Keratinocyte (primary cell): ENCODE data around the gene HSP90B1. TPM values are rescaled to one million over a fixed set of nuclear protein-coding genes. Genes with fewer than 3 reads are reported as not detected.

Experiments
- DNase-seq: peaks from one replicate; pipeline ENCODE4 v3.0.0-alpha.2; 2011; ENCODE audit warnings: low read depth, missing footprints, low spot score
- FAIRE-seq: peaks from 2 replicates; lab custom pipeline; 2011; peaks lifted over from hg19 to GRCh38; lab: Jason Lieb, UNC
- H2AFZ ChIP-seq: 2 replicates; pipeline ENCODE4 v1.6.0; 2012; ENCODE audit warnings: low read length, control low read depth, inconsistent platforms; ENCODE audit not compliant: control insufficient read depth
- H3K27ac ChIP-seq: 2 replicates; pipeline ENCODE4 v1.5.1; 2011; ENCODE audit warnings: low read length; ENCODE audit not compliant: control insufficient read depth, insufficient read depth
- H3K27me3 ChIP-seq: 3 replicates; pipeline ENCODE4 v1.6.0; 2011; ENCODE audit warnings: low read length; ENCODE audit not compliant: control insufficient read depth, insufficient read depth; ENCODE audit errors: extremely low read depth
- H3K36me3 ChIP-seq, 2 experiments: 2 replicates in 1 of 2; 3 replicates in 1 of 2; pipeline ENCODE4 v1.5.1; 2011; ENCODE audit warnings: low read length in 2 of 2, mild to moderate bottlenecking in 1 of 2; ENCODE audit not compliant: control insufficient read depth in 2 of 2, insufficient read depth in 2 of 2; ENCODE audit errors: extremely low read depth in 1 of 2
- H3K4me1 ChIP-seq: 3 replicates; pipeline ENCODE4 v1.5.1; 2011; ENCODE audit warnings: low read length; ENCODE audit not compliant: control insufficient read depth, insufficient read depth; ENCODE audit errors: extremely low read depth
- H3K4me2 ChIP-seq: 3 replicates; pipeline ENCODE4 v1.6.0; 2011; ENCODE audit warnings: low read depth, low read length; ENCODE audit not compliant: control insufficient read depth, insufficient read depth; ENCODE audit errors: extremely low read depth
- H3K4me3 ChIP-seq, 3 experiments: fragments of 200-600 bp in 1 of 3; sonication (generic) in 1 of 3; 2 replicates in 2 of 3; 3 replicates in 1 of 3; pipeline ENCODE4 v1.5.1; 2011 to 2016; ENCODE audit warnings: low read length in 3 of 3, mild to moderate bottlenecking in 3 of 3, control low read depth in 2 of 3, inconsistent platforms in 1 of 3, low read depth in 1 of 3, mixed read lengths in 1 of 3, mixed run types in 1 of 3, moderate library complexity in 1 of 3; ENCODE audit not compliant: control insufficient read depth in 2 of 3, insufficient read depth in 2 of 3; ENCODE audit errors: extremely low read depth in 1 of 3
- H3K79me2 ChIP-seq: 2 replicates; pipeline ENCODE4 v1.6.0; 2012; ENCODE audit warnings: low read length; ENCODE audit not compliant: control insufficient read depth, insufficient read depth
- H3K9ac ChIP-seq: 3 replicates; pipeline ENCODE4 v1.6.0; 2011; ENCODE audit warnings: low read length; ENCODE audit not compliant: control insufficient read depth, insufficient read depth; ENCODE audit errors: extremely low read depth
- H3K9me1 ChIP-seq: 3 replicates; pipeline ENCODE4 v1.6.0; 2011; ENCODE audit warnings: low read length; ENCODE audit not compliant: control insufficient read depth, insufficient read depth; ENCODE audit errors: extremely low read depth
- H3K9me3 ChIP-seq: 2 replicates; pipeline ENCODE4 v1.5.1; 2012; ENCODE audit warnings: low read depth, low read length; ENCODE audit not compliant: control insufficient read depth
- H4K20me1 ChIP-seq: 3 replicates; pipeline ENCODE4 v1.6.0; 2011; ENCODE audit warnings: low read length; ENCODE audit not compliant: control insufficient read depth, insufficient read depth; ENCODE audit errors: extremely low read depth
- EZH2 ChIP-seq: IDR thresholded peaks from one replicate; pipeline ENCODE4 v1.6.1; 2012; ENCODE audit warnings: inconsistent platforms, mild to moderate bottlenecking, low read length, moderate library complexity
- dilution Hi-C: fragments of 300-500 bp; cut with MboI; formaldehyde crosslinking; loops from one replicate; pipeline ENCODE4 v1.7.0; 2020; ENCODE audit warnings: low sequenced_read_pairs; ENCODE audit not compliant: extremely low pct_ligation_motif_present
- polyA plus RNA-seq, 5 experiments: library from polyadenylated mRNA; depleted of rRNA in 3 of 5; stranded (reverse) in 3 of 5; stranded (forward) in 1 of 5; unstranded in 1 of 5; fragments of >200 nt; gene quantifications; 1 replicate in 1 of 5; 2 replicates in 3 of 5; 3 replicates in 1 of 5; pipeline versions ENCODE4 v1.2.1 to v1.2.3, GENCODE V29; 2011 to 2012; ENCODE audit warnings: missing spikeins in 2 of 5, low read depth in 1 of 5, low replicate concordance in 1 of 5
- TF ChIP-seq, protein P1 (sequence below), 3 experiments: IDR thresholded peaks in 1 of 3; conservative IDR thresholded peaks in 1 of 3; optimal IDR thresholded peaks in 1 of 3; 2 replicates in 2 of 3; 3 replicates in 1 of 3; pipeline versions ENCODE3 to v1.5.1; 2011; ENCODE audit warnings: low read length in 3 of 3, mild to moderate bottlenecking in 3 of 3, moderate library complexity in 2 of 3, control low read depth in 1 of 3, inconsistent platforms in 1 of 3; ENCODE audit not compliant: insufficient read depth in 2 of 3; ENCODE audit errors: extremely low read depth in 1 of 3

HSP90B1 gene
- polyA plus RNA-seq, 1 donor (not counting 4 experiments of a cell fraction or from before 2014, with no cell fraction given): 954 TPM

DNA sequence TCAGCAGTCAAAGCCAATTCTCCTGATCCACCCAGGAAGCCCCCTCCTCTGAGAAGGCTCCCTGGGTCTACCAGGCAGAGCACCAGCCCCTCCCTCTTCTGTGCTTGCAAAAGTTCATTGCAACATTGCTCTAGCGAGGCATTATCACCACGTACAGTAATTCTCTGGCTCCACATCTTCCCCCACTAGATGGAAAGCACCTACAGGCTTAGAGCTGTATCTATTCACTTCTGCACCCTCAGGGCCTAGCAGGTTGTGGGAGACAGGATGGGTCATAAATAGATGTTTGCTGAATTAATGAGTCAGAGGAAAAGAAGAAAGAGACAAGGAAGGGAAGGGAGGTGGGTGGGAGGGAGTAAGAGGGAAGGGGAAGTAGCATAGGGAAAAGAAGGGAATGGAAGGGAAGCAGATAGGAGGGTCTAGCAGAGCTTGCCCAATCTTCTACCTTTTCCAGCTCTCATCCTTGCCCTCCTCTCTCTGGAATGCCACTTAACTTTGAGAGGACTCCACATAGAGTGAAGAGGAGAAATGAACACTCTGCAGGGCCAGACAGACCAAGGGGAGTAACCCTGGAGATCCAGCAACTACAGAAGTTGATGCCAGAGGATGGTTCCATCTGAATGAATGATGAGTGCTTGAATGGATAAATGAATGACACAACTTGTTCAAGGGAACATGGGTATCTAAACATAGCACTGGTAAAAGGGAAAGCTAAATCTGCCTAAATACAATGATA, 47.2 kb upstream of the HSP90B1 start:
- no peaks in the 10 kb centered on the region for H3K9me3 ChIP-seq
- no peak overlapping the region for H3K4me3 ChIP-seq
- no peak for DNase-seq
- peak; percentile 74 for FAIRE-seq
- peak overlapping the region; percentile 47 for H3K4me2 ChIP-seq
- dilution Hi-C loops: no loop called here
- H2AFZ ChIP-seq: no peak overlapping the region
- TF ChIP-seq, protein P1, sequence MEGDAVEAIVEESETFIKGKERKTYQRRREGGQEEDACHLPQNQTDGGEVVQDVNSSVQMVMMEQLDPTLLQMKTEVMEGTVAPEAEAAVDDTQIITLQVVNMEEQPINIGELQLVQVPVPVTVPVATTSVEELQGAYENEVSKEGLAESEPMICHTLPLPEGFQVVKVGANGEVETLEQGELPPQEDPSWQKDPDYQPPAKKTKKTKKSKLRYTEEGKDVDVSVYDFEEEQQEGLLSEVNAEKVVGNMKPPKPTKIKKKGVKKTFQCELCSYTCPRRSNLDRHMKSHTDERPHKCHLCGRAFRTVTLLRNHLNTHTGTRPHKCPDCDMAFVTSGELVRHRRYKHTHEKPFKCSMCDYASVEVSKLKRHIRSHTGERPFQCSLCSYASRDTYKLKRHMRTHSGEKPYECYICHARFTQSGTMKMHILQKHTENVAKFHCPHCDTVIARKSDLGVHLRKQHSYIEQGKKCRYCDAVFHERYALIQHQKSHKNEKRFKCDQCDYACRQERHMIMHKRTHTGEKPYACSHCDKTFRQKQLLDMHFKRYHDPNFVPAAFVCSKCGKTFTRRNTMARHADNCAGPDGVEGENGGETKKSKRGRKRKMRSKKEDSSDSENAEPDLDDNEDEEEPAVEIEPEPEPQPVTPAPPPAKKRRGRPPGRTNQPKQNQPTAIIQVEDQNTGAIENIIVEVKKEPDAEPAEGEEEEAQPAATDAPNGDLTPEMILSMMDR (optimal IDR thresholded peaks at IDR 0.05 in 1 of 3, IDR thresholded peaks at IDR 0.05 in 1 of 3, conservative IDR thresholded peaks at IDR 0.05 in 1 of 3; ENCODE audit: extremely low read depth in 1 of 3, insufficient read depth in 2 of 3, low read length in 3 of 3): peak in 1 of 3 experiments; percentile 9
- TF ChIP-seq EZH2: no peak
- peak overlapping the region; percentile 49 for H3K27ac ChIP-seq
- no peak overlapping the region for H3K9ac ChIP-seq
- no peaks in the 10 kb centered on the region for H3K79me2 ChIP-seq
- peaks cover 34% of the 10 kb centered on the region for H3K4me1 ChIP-seq
- no peaks in the 10 kb centered on the region for H3K9me1 ChIP-seq
- H3K27me3 ChIP-seq: no peaks in the 10 kb centered on the region
- no peaks in the 10 kb centered on the region for H3K36me3 ChIP-seq
- no peaks in the 10 kb centered on the region for H4K20me1 ChIP-seq

DNA sequence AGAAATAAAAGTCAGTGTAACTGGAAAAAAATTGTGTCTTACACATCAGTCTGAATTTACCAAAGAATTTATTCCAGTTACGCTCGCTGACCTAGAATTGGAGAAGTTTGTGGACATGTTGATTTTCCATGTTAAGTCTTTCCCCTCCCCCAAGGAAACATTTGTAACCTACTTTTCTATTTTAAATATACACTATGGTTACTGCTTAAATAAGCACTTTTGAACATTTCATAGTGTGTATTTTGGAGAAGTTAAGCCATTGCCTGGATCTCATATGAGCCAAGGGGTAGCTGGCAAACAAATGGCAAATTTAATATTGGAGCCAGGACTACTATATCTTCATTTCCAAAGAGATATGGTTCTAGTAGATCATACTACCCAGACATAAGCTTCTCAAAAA, 46.3 kb upstream of the HSP90B1 start:
- Histone ChIP-seq H2AFZ (no peak overlapping the region), H3K27ac (no peak overlapping the region), H3K27me3 (no peaks in the 10 kb centered on the region), H3K4me2 (no peak overlapping the region), H3K9ac (no peak overlapping the region), H3K36me3 (no peaks in the 10 kb centered on the region), H4K20me1 (no peaks in the 10 kb centered on the region), H3K79me2 (no peaks in the 10 kb centered on the region), H3K4me3 (no peak overlapping the region), H3K4me1 (peaks cover 34% of the 10 kb centered on the region), H3K9me3 (no peaks in the 10 kb centered on the region), H3K9me1 (no peaks in the 10 kb centered on the region)
- FAIRE-seq: no peak
- no peak for TF ChIP-seq EZH2
- TF ChIP-seq, protein P1 (optimal IDR thresholded peaks at IDR 0.05 in 1 of 3, IDR thresholded peaks at IDR 0.05 in 1 of 3, conservative IDR thresholded peaks at IDR 0.05 in 1 of 3; ENCODE audit: extremely low read depth in 1 of 3, insufficient read depth in 2 of 3, low read length in 3 of 3): no peak
- no peak for DNase-seq
- dilution Hi-C loops: no loop called here
